Measurements from ENCODE around the gene SLC38A10. TPM values are rescaled to one million over a fixed set of nuclear protein-coding genes. Genes with fewer than 3 reads are reported as not detected.
A peak's percentile ranks its signal among the peaks of the same experiment; 100 is the strongest.
"Not testable (repeated sequence)": the region's sequence is repeated elsewhere in the genome, so short reads cannot be mapped to it uniquely, and the experiment has no call there.

Gene SLC38A10
- total and polyA plus RNA-seq, 3 experiments from 2014 or later: 49.0 to 71.1 (median 51.0) TPM

- H3K9me3 ChIP-seq (ENCODE audit: low read length): no peaks in the 10 kb centered on the region
- no peak overlapping the region for H3K27ac Mint-ChIP-seq
- ChIA-PET POLR2A (no interaction called here), CTCF (no interaction called here)
- peaks cover 0 to 4% (median 0%) of the 10 kb centered on the region in 3 donors for H3K4me1 Mint-ChIP-seq
- no peaks in the 10 kb centered on the region for H3K9me3 Mint-ChIP-seq
- no peak for DNase-seq
- no peak overlapping the region for H3K4me3 ChIP-seq (ENCODE audit: low read length)
- no peak overlapping the region for H3K27ac ChIP-seq (ENCODE audit: low read depth, low read length)
- H3K4me3 Mint-ChIP-seq: no peak overlapping the region
- H3K27me3 ChIP-seq (ENCODE audit: insufficient read depth, low read length, poor library complexity, severe bottlenecking): no peaks in the 10 kb centered on the region
- H3K36me3 ChIP-seq (ENCODE audit: insufficient read depth, low read length): no peaks in the 10 kb centered on the region
- H3K36me3 Mint-ChIP-seq: no peaks in the 10 kb centered on the region
- H3K4me1 ChIP-seq (ENCODE audit: insufficient read depth, low read length): no peaks in the 10 kb centered on the region
- H3K27me3 Mint-ChIP-seq: peaks cover 15 to 25% of the 10 kb centered on the region in 2 donors
These were observed 16.8 kb upstream of the SLC38A10 start for GRCh38 chr17:81311946-81312345.

GRCh38 chr17:81310949-81311550 lies 15.9 kb upstream of the SLC38A10 start:
- Histone ChIP-seq H3K4me1 (ENCODE audit: insufficient read depth, low read length) (no peaks in the 10 kb centered on the region), H3K27me3 (ENCODE audit: insufficient read depth, low read length, poor library complexity, severe bottlenecking) (no peaks in the 10 kb centered on the region), H3K9me3 (ENCODE audit: low read length) (no peaks in the 10 kb centered on the region), H3K27ac (ENCODE audit: low read depth, low read length) (no peak overlapping the region), H3K36me3 (ENCODE audit: insufficient read depth, low read length) (no peaks in the 10 kb centered on the region), H3K4me3 (ENCODE audit: low read length) (no peak overlapping the region)
- CTCF ChIA-PET: no interaction called here
- POLR2A ChIA-PET: no interaction called here
- no peak overlapping the region for H3K4me3 Mint-ChIP-seq
- H3K9me3 Mint-ChIP-seq: no peaks in the 10 kb centered on the region
- peak overlapping the region in 1 of 8 donors; percentile 65 for H3K27ac Mint-ChIP-seq
- no peak for DNase-seq
- peaks cover 15 to 23% of the 10 kb centered on the region in 2 donors for H3K27me3 Mint-ChIP-seq
- H3K4me1 Mint-ChIP-seq: peaks cover 0 to 4% (median 0%) of the 10 kb centered on the region in 3 donors
- no peaks in the 10 kb centered on the region for H3K36me3 Mint-ChIP-seq

GRCh38 chr17:81309859-81310839 lies 15.0 kb upstream of the SLC38A10 start:
- Mint-ChIP-seq H3K36me3 (no peaks in the 10 kb centered on the region), H3K27ac (no peak overlapping the region), H3K9me3 (no peaks in the 10 kb centered on the region), H3K4me1 (peaks cover 0 to 4% (median 0%) of the 10 kb centered on the region in 3 donors), H3K4me3 (no peak overlapping the region), H3K27me3 (peaks cover 15 to 20% of the 10 kb centered on the region in 2 donors)
- Histone ChIP-seq H3K9me3 (ENCODE audit: low read length) (no peaks in the 10 kb centered on the region), H3K4me1 (ENCODE audit: insufficient read depth, low read length) (no peaks in the 10 kb centered on the region), H3K36me3 (ENCODE audit: insufficient read depth, low read length) (no peaks in the 10 kb centered on the region), H3K27me3 (ENCODE audit: insufficient read depth, low read length, poor library complexity, severe bottlenecking) (no peaks in the 10 kb centered on the region), H3K27ac (ENCODE audit: low read depth, low read length) (peak overlapping the region; percentile 64), H3K4me3 (ENCODE audit: low read length) (no peak overlapping the region)
- CTCF ChIA-PET: no interaction called here
- DNase-seq: no peak
- POLR2A ChIA-PET: interaction anchor here (0.8 kb wide), 1 partner anchor 15 kb away, joined by 4 read pairs; the partner anchor contains the start of gene SLC38A10

GRCh38 chr17:81309140-81309858 lies 14.2 kb upstream of the SLC38A10 start:
- H3K27ac Mint-ChIP-seq: no peak overlapping the region
- DNase-seq: no peak
- no peaks in the 10 kb centered on the region for H3K36me3 ChIP-seq (ENCODE audit: insufficient read depth, low read length)
- H3K9me3 Mint-ChIP-seq: no peaks in the 10 kb centered on the region
- peak overlapping the region; percentile 64 for H3K27ac ChIP-seq (ENCODE audit: low read depth, low read length)
- no peak overlapping the region for H3K4me3 ChIP-seq (ENCODE audit: low read length)
- ChIA-PET CTCF (no interaction called here), POLR2A (interaction anchor here (0.8 kb wide), 1 partner anchor 14 kb away, joined by 4 read pairs; the partner anchor contains the start of gene SLC38A10)
- H3K4me3 Mint-ChIP-seq: no peak overlapping the region
- no peaks in the 10 kb centered on the region for H3K27me3 ChIP-seq (ENCODE audit: insufficient read depth, low read length, poor library complexity, severe bottlenecking)
- peaks cover 0 to 4% (median 0%) of the 10 kb centered on the region in 3 donors for H3K4me1 Mint-ChIP-seq
- no peaks in the 10 kb centered on the region for H3K9me3 ChIP-seq (ENCODE audit: low read length)
- no peaks in the 10 kb centered on the region for H3K4me1 ChIP-seq (ENCODE audit: insufficient read depth, low read length)
- H3K36me3 Mint-ChIP-seq: no peaks in the 10 kb centered on the region
- H3K27me3 Mint-ChIP-seq: peaks cover 15 to 20% of the 10 kb centered on the region in 2 donors

GRCh38 chr17:81308784-81309139 lies 13.7 kb upstream of the SLC38A10 start:
- DNase-seq; H3K9me3 Mint-ChIP-seq; H3K9me3 ChIP-seq (ENCODE audit: low read length); CTCF ChIA-PET; H3K27ac Mint-ChIP-seq; H3K4me3 Mint-ChIP-seq; POLR2A ChIA-PET; H3K4me3 ChIP-seq (ENCODE audit: low read length); H3K4me1 Mint-ChIP-seq; H3K4me1 ChIP-seq (ENCODE audit: insufficient read depth, low read length); H3K27me3 ChIP-seq (ENCODE audit: insufficient read depth, low read length, poor library complexity, severe bottlenecking); H3K36me3 ChIP-seq (ENCODE audit: insufficient read depth, low read length); H3K36me3 Mint-ChIP-seq: not testable (repeated sequence)
- peak overlapping the region; percentile 64 for H3K27ac ChIP-seq (ENCODE audit: low read depth, low read length)
- peaks cover 15 to 19% of the 10 kb centered on the region in 2 donors for H3K27me3 Mint-ChIP-seq

- Histone ChIP-seq H3K4me1 (ENCODE audit: insufficient read depth, low read length) (no peaks in the 10 kb centered on the region), H3K36me3 (ENCODE audit: insufficient read depth, low read length) (no peaks in the 10 kb centered on the region), H3K27ac (ENCODE audit: low read depth, low read length) (no peak overlapping the region), H3K4me3 (ENCODE audit: low read length) (no peak overlapping the region), H3K9me3 (ENCODE audit: low read length) (no peaks in the 10 kb centered on the region), H3K27me3 (ENCODE audit: insufficient read depth, low read length, poor library complexity, severe bottlenecking) (no peaks in the 10 kb centered on the region)
- no peak for DNase-seq
- ChIA-PET POLR2A (no interaction called here), CTCF (no interaction called here)
- Mint-ChIP-seq H3K27ac (no peak overlapping the region), H3K27me3 (peaks cover 11 to 12% of the 10 kb centered on the region in 2 donors), H3K9me3 (no peaks in the 10 kb centered on the region), H3K36me3 (no peaks in the 10 kb centered on the region), H3K4me1 (peaks cover 0 to 4% (median 0%) of the 10 kb centered on the region in 3 donors), H3K4me3 (peak overlapping the region in 1 of 7 donors; percentile 30)
These were observed 12.8 kb upstream of the SLC38A10 start for GRCh38 chr17:81307636-81308560.

GRCh38 chr17:81306898-81307510 lies 11.9 kb upstream of the SLC38A10 start:
- CTCF ChIA-PET: no interaction called here
- POLR2A ChIA-PET: no interaction called here
- Histone ChIP-seq H3K36me3 (ENCODE audit: insufficient read depth, low read length) (no peaks in the 10 kb centered on the region), H3K27me3 (ENCODE audit: insufficient read depth, low read length, poor library complexity, severe bottlenecking) (no peaks in the 10 kb centered on the region), H3K4me3 (ENCODE audit: low read length) (no peak overlapping the region), H3K27ac (ENCODE audit: low read depth, low read length) (no peak overlapping the region), H3K4me1 (ENCODE audit: insufficient read depth, low read length) (no peaks in the 10 kb centered on the region), H3K9me3 (ENCODE audit: low read length) (no peaks in the 10 kb centered on the region)
- Mint-ChIP-seq H3K9me3 (no peaks in the 10 kb centered on the region), H3K27me3 (peaks cover 5 to 12% of the 10 kb centered on the region in 2 donors), H3K27ac (peak overlapping the region in 1 of 8 donors; percentile 50), H3K4me1 (peaks cover 0 to 4% (median 0%) of the 10 kb centered on the region in 3 donors), H3K36me3 (no peaks in the 10 kb centered on the region), H3K4me3 (no peak overlapping the region)
- DNase-seq: no peak
